Osteocyte (in vitro differentiated cells): ENCODE data around the gene ADAMTS20. TPM values are rescaled to one million over a fixed set of nuclear protein-coding genes. Genes with fewer than 3 reads are reported as not detected.

Source experiments
- DNase-seq: peaks from one replicate; pipeline ENCODE4 v3.0.0; 2021; ENCODE audit warnings: mixed read lengths; ENCODE audit not compliant: unreplicated experiment; ENCODE audit errors: extremely low spot score
- H3K27ac Mint-ChIP-seq: one replicate; pipeline ENCODE4 v1.8.0; 2021; ENCODE audit warnings: mild to moderate bottlenecking, mixed read lengths; ENCODE audit not compliant: unreplicated experiment
- H3K27me3 Mint-ChIP-seq: one replicate; pipeline ENCODE4 v1.8.0; 2021; ENCODE audit warnings: mixed read lengths; ENCODE audit not compliant: unreplicated experiment
- H3K36me3 Mint-ChIP-seq: one replicate; pipeline ENCODE4 v1.8.0; 2021; ENCODE audit warnings: mixed read lengths; ENCODE audit not compliant: unreplicated experiment
- H3K4me1 Mint-ChIP-seq: one replicate; pipeline ENCODE4 v1.8.0; 2021; ENCODE audit warnings: mixed read lengths; ENCODE audit not compliant: unreplicated experiment
- H3K4me3 Mint-ChIP-seq: one replicate; pipeline ENCODE4 v1.8.0; 2021; ENCODE audit warnings: mild to moderate bottlenecking, moderate library complexity, mixed read lengths; ENCODE audit not compliant: unreplicated experiment
- H3K9me3 Mint-ChIP-seq: one replicate; pipeline ENCODE4 v1.8.0; 2021; ENCODE audit warnings: mixed read lengths; ENCODE audit not compliant: unreplicated experiment
- total RNA-seq: library from RNA; stranded (reverse); gene quantifications from 2 replicates; pipeline ENCODE4 v1.2.1, GENCODE V29; 2021
- TF ChIP-seq, protein P1 (sequence below): fragments of 200-600 bp; sonication (generic); IDR thresholded peaks from 2 replicates; pipeline ENCODE4 v1.5.0; 2021; ENCODE audit warnings: antibody characterized with exemption, mild to moderate bottlenecking, moderate library complexity

Gene ADAMTS20
- total RNA-seq, 1 donor from 2014 or later: not detected

DNA sequence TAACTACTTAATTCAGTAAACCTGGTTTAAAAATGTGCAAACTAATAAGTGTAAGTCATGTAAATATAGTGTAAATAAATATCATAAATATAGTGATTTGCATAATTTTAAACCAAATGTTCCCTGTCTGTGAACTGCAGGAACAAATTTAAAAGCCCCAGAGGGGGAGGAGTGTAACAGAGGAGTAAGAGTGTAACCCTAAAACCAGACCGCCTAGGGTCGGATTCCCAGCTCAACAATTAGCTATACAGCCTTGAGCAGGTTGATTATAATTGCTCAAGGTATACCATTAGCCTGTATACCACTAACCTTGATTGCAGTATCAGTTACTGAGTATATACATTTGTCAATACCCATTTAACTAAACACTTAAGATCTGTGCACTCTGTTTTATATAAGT, 218.4 kb downstream of the ADAMTS20 start:
- Mint-ChIP-seq H3K27me3 (peaks cover 6% of the 10 kb centered on the region), H3K36me3 (no peaks in the 10 kb centered on the region), H3K4me1 (peaks cover 34% of the 10 kb centered on the region), H3K9me3 (peaks cover under 1% of the 10 kb centered on the region), H3K27ac (no peak overlapping the region), H3K4me3 (no peak overlapping the region)
- DNase-seq: no peak
- TF ChIP-seq, protein P1, sequence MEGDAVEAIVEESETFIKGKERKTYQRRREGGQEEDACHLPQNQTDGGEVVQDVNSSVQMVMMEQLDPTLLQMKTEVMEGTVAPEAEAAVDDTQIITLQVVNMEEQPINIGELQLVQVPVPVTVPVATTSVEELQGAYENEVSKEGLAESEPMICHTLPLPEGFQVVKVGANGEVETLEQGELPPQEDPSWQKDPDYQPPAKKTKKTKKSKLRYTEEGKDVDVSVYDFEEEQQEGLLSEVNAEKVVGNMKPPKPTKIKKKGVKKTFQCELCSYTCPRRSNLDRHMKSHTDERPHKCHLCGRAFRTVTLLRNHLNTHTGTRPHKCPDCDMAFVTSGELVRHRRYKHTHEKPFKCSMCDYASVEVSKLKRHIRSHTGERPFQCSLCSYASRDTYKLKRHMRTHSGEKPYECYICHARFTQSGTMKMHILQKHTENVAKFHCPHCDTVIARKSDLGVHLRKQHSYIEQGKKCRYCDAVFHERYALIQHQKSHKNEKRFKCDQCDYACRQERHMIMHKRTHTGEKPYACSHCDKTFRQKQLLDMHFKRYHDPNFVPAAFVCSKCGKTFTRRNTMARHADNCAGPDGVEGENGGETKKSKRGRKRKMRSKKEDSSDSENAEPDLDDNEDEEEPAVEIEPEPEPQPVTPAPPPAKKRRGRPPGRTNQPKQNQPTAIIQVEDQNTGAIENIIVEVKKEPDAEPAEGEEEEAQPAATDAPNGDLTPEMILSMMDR: no peak

DNA sequence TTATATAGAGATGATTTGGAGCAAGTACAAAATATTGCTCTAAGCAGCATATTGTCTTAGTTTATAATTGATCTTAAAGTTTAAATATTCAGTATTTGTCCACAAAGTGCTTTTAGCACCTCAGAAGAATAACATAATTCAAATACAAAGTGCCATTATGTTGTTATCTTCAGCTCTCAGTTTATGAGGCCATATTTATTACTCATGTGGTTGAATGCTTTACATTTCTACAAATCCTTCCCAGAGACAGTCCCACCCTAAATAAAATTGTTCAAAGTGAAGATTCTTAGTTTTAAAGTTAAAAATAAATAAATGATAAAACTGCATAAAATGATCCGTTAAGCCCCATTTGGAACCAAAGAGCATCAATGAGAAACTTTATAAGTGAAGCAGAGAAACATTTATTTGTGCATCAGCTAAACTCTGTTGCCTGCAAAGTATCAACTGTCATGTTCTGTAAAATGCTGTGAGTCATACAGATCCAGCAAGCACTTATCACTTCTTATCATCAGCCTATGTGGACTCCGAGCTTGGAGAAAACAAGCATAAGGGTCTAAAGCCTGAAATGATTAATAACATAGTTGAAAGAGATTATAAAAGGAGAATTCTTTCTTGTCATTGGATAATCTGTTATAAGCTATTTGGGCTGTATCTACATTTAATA, 218.9 kb downstream of the ADAMTS20 start:
- no peak for DNase-seq
- no peak overlapping the region for H3K27ac Mint-ChIP-seq
- H3K4me1 Mint-ChIP-seq: peaks cover 29% of the 10 kb centered on the region
- peaks cover 6% of the 10 kb centered on the region for H3K27me3 Mint-ChIP-seq
- H3K9me3 Mint-ChIP-seq: peaks cover 4% of the 10 kb centered on the region
- no peak overlapping the region for H3K4me3 Mint-ChIP-seq
- peaks cover 2% of the 10 kb centered on the region for H3K36me3 Mint-ChIP-seq
- TF ChIP-seq, protein P1: no peak

DNA sequence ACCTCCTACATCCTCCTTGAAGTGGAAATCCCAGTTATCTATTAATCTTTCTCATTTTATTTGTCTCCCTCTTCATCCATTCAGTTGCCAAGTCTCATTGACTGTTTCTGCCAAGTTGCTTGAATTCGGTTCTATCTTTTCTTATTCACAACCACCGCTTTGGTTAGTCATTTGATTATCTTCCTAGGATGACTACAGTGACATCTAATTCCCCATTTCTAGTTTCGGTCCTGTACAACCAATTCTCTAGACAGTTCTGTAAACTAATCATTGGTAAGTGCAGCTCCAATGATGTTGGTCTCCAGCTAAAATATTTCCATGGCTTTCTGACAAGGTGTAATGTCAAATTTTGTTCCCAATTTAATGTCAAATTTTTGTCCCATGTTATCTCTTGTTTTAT, 220.1 kb downstream of the ADAMTS20 start:
- peaks cover 27% of the 10 kb centered on the region for H3K4me1 Mint-ChIP-seq
- H3K27ac Mint-ChIP-seq: no peak overlapping the region
- peaks cover 6% of the 10 kb centered on the region for H3K27me3 Mint-ChIP-seq
- H3K4me3 Mint-ChIP-seq: no peak overlapping the region
- peaks cover 5% of the 10 kb centered on the region for H3K36me3 Mint-ChIP-seq
- peaks cover 7% of the 10 kb centered on the region for H3K9me3 Mint-ChIP-seq
- TF ChIP-seq, protein P1: no peak
- DNase-seq: no peak

DNA sequence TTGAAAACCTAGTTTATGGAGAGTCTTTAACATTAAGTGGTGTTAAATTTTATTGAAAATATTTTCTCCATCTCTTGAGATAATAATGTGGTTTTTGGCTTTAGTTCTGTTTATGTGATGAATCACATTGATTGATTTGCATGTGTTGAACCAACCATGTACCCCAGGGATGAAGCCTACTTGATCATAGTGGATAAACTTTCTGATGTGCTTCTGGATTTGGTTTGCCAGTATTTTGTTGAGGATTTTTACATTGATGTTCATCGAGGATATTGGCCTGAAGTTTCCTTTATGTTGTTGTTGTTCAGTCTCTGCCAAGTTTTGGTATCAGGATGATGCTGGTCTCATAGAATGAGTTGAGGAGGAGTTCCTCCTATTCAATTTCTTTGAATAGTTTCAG, 222.6 kb downstream of the ADAMTS20 start:
- H3K4me3 Mint-ChIP-seq: no peak overlapping the region
- no peak for DNase-seq
- H3K27ac Mint-ChIP-seq: peak overlapping the region; percentile 4
- H3K27me3 Mint-ChIP-seq: no peaks in the 10 kb centered on the region
- TF ChIP-seq, protein P1: no peak
- H3K36me3 Mint-ChIP-seq: peaks cover 5% of the 10 kb centered on the region
- H3K4me1 Mint-ChIP-seq: peaks cover 26% of the 10 kb centered on the region
- peaks cover 12% of the 10 kb centered on the region for H3K9me3 Mint-ChIP-seq

DNA sequence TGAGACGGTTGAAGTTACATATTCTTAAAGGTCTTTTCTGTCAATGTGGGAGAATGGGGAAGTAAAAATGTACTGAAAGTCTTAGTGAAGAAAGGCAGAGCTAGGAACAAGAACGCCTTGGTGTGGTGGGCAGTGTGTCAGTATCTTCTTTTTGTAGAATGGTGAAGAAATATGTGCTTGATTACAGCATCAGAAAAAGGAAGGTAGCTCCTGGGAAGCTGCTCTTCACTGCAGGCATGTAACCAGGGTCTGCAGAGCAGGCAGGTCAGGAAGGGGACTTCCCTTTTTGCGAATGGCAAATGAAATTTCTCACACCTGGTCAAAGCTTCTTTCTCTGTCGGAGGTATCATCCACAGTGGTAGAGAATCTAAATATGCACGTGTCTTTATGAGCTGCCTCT, 226.2 kb downstream of the ADAMTS20 start:
- Mint-ChIP-seq H3K27me3 (no peaks in the 10 kb centered on the region), H3K4me3 (no peak overlapping the region), H3K27ac (no peak overlapping the region), H3K9me3 (peaks cover 26% of the 10 kb centered on the region), H3K4me1 (peaks cover 19% of the 10 kb centered on the region), H3K36me3 (peaks cover 8% of the 10 kb centered on the region)
- TF ChIP-seq, protein P1: no peak
- no peak for DNase-seq
